Panc1 (cell line): Measurements from ENCODE around the gene TRAPPC6A. TPM values are rescaled to one million over a fixed set of nuclear protein-coding genes. Genes with fewer than 3 reads are reported as not detected.

ENCODE experiments used
- ATAC-seq: fragments of 200-7000 bp; cut with Tn5 transposase; 2 replicates; pipeline ENCODE4 v1.9.1; 2020; ENCODE audit warnings: mild to moderate bottlenecking, moderate library complexity
- BruUV-seq: library from RNA; stranded (reverse); fragments of 400-500 nt; replicated peaks from 2 replicates; lab custom pipeline; 2021; lab: Mats Ljungman, UMichigan
- CTCF ChIA-PET: fragments of 300-600 bp; sonication (Branson Sonifier 250); formaldehyde crosslinking; loops from one replicate; lab custom pipeline; 2022; ENCODE audit warnings: antibody characterized with exemption; lab: Charles Lee
- POLR2A ChIA-PET: fragments of 300-600 bp; sonication (Branson Sonifier 250); formaldehyde crosslinking; loops from one replicate; lab custom pipeline; 2022; ENCODE audit warnings: antibody characterized with exemption; lab: Charles Lee
- DNase-seq: peaks from one replicate; pipeline ENCODE4 v3.0.0-alpha.2; 2010; ENCODE audit warnings: low read depth, low spot score
- H3K27ac ChIP-seq: 2 replicates; pipeline ENCODE4 v1.5.1; 2011; ENCODE audit warnings: mild to moderate bottlenecking, low read length, inconsistent platforms
- H3K27me3 ChIP-seq: fragments of 200-500 bp; sonication (Bioruptor generic); 2 replicates; pipeline ENCODE4 v1.6.0; 2014; ENCODE audit warnings: low read length, inconsistent platforms; ENCODE audit not compliant: control insufficient read depth, insufficient read depth
- H3K36me3 ChIP-seq: fragments of 200-500 bp; sonication (Bioruptor generic); 2 replicates; pipeline ENCODE4 v1.5.1; 2014; ENCODE audit warnings: inconsistent platforms, mild to moderate bottlenecking, low read length, moderate library complexity; ENCODE audit not compliant: control insufficient read depth, insufficient read depth
- H3K4me1 ChIP-seq: 2 replicates; pipeline ENCODE4 v1.5.1; 2011; ENCODE audit warnings: inconsistent platforms, mild to moderate bottlenecking, low read length, moderate library complexity; ENCODE audit not compliant: control insufficient read depth, insufficient read depth
- H3K4me3 ChIP-seq, 2 experiments: 2 replicates each; pipeline ENCODE4 v1.5.1; 2011 to 2012; ENCODE audit warnings: low read depth in 2 of 2, low read length in 2 of 2, mild to moderate bottlenecking in 2 of 2, inconsistent platforms in 1 of 2, moderate library complexity in 1 of 2
- H3K9me3 ChIP-seq: fragments of 200-500 bp; sonication (Bioruptor generic); 2 replicates; pipeline ENCODE4 v1.5.1; 2014; ENCODE audit warnings: low read depth, mild to moderate bottlenecking, inconsistent platforms, low read length, moderate library complexity; ENCODE audit not compliant: control insufficient read depth, insufficient read depth
- CTCF ChIP-seq: fragments of 450-650 bp; IDR thresholded peaks from 2 replicates; pipeline ENCODE4 v1.5.1; 2017; ENCODE audit warnings: mild to moderate bottlenecking
- POLR2AphosphoS5 ChIP-seq: IDR thresholded peaks from 2 replicates; pipeline ENCODE4 v1.6.1; 2012; ENCODE audit warnings: mild to moderate bottlenecking, low read depth, low read length, moderate library complexity
- REST ChIP-seq, 2 experiments: IDR thresholded peaks; 2 replicates each; pipeline ENCODE4 v1.6.1; 2011 to 2012; ENCODE audit warnings: low read depth in 2 of 2, control low read depth in 1 of 2, low read length in 1 of 2, mild to moderate bottlenecking in 1 of 2, moderate library complexity in 1 of 2; ENCODE audit not compliant: insufficient read depth in 1 of 2
- SIN3A ChIP-seq: IDR thresholded peaks from 2 replicates; pipeline ENCODE4 v1.6.1; 2012; ENCODE audit warnings: low read depth, mild to moderate bottlenecking, low read length, moderate library complexity, borderline replicate concordance; ENCODE audit not compliant: insufficient read depth
- TCF7L2 ChIP-seq: IDR thresholded peaks from 2 replicates; pipeline ENCODE4 v1.6.1; 2011; ENCODE audit warnings: mild to moderate bottlenecking, low read depth, low read length, inconsistent platforms
- in situ Hi-C: cut with HindIII; loops from 2 replicates; pipeline ENCODE4 v1.10.0; 2016; ENCODE audit warnings: low sequenced_read_pairs, low pct_unique_long_range_greater_than_20kb
- intact Hi-C: fragments of 100-400 bp; cut with micrococcal nuclease; formaldehyde crosslinking; loops from one replicate; pipeline ENCODE4 v1.10.0; 2022; ENCODE audit not compliant: unreplicated experiment
- total RNA-seq: library from RNA; stranded (reverse); gene quantifications from one replicate; pipeline ENCODE4 v1.2.1, GENCODE V29; 2021; ENCODE audit not compliant: unreplicated experiment

TRAPPC6A gene
- total RNA-seq, 1 experiment from 2014 or later = 24.7 TPM

GRCh38 chr19:45126654-45127053 lies 51.4 kb downstream of the TRAPPC6A start:
- H3K27ac ChIP-seq = no peak overlapping the region
- in situ Hi-C loops = no loop called here
- DNase-seq = no peak
- H3K27me3 ChIP-seq = no peaks in the 10 kb centered on the region
- no peak for ATAC-seq
- no peaks in the 10 kb centered on the region for H3K36me3 ChIP-seq
- ChIA-PET CTCF (interaction anchor here (0.8 kb wide), 1 partner anchor 60 kb away, joined by 3 read pairs; no protein-coding TSS in a partner anchor), POLR2A (no interaction called here)
- H3K4me3 ChIP-seq = no peak overlapping the region
- TF ChIP-seq REST (IDR thresholded peaks at IDR 0.05; ENCODE audit: insufficient read depth in 1 of 2, low read depth in 2 of 2, low read length in 1 of 2) (no peak), SIN3A (no peak), TCF7L2 (no peak), CTCF (no peak), POLR2AphosphoS5 (no peak)
- no peaks in the 10 kb centered on the region for H3K4me1 ChIP-seq
- H3K9me3 ChIP-seq = no peaks in the 10 kb centered on the region
- no TSS peak for BruUV-seq
- intact Hi-C loops = no loop called here

- no peaks in the 10 kb centered on the region for H3K4me1 ChIP-seq
- ChIA-PET POLR2A (no interaction called here), CTCF (interaction anchor here (0.8 kb wide), 1 partner anchor 61 kb away, joined by 3 read pairs; no protein-coding TSS in a partner anchor)
- H3K9me3 ChIP-seq = no peaks in the 10 kb centered on the region
- TF ChIP-seq CTCF = peak; percentile 80
- TF ChIP-seq POLR2AphosphoS5 = no peak
- no peak for TF ChIP-seq TCF7L2
- TF ChIP-seq SIN3A = no peak
- H3K4me3 ChIP-seq = no peak overlapping the region
- BruUV-seq = no TSS peak
- no peak overlapping the region for H3K27ac ChIP-seq
- in situ Hi-C loops (no loop called here), intact Hi-C loops (no loop called here)
- DNase-seq (peak; percentile 22), ATAC-seq (peak; percentile 83)
- H3K27me3 ChIP-seq = no peaks in the 10 kb centered on the region
- no peaks in the 10 kb centered on the region for H3K36me3 ChIP-seq
Measured at GRCh38 chr19:45125975-45126493, 52.0 kb downstream of the TRAPPC6A start.
